COR-L47 (cell line): ENCODE data around the gene RAPGEF4.

ENCODE experiments used
- DNase-seq: peaks from one replicate; lab custom pipeline; 2025; lab: John Stamatoyannopoulos, UW

Gene RAPGEF4

GRCh38 chr2:172997031-172997430 is 261.4 kb downstream of the RAPGEF4 start:
- DNase-seq: no peak

- peak; percentile 46 for DNase-seq
Measured at GRCh38 chr2:172998547-172999272, 263.1 kb downstream of the RAPGEF4 start.

DNA sequence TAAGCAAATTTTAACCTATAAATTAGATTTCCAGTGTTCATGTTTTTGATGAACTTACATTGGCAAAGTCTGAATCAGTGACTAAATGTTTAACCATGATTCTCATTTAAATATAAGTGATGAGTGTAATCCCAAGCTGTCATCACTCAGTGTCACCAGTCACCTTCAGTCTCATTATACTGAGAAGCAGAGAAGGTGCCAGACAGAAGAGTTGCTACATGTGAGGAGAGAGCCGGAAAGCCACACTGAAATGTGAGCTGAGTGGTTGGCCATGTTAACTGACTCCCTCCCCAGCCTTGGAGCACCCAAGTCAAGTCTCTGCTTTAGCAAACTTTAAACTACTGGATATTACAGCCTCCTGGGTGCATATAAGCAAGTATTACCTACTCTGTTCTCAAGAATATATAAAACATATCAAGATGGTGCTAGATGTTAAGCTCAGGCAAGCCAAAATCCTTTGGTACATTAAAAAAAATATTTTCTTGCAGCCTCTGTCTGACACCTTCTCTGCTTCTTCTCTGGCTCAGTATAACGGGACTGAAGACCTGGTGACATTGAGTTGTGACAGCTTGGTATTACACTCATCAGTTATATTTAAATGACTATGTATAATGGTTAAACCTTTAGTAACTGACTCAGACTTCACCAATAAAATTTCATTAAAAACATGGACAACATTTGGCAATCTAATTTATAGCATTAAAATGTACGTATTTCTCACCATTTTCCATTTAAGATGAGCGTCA is 264.2 kb downstream of the RAPGEF4 start:
- no peak for DNase-seq

GRCh38 chr2:173001664-173002604 is 266.3 kb downstream of the RAPGEF4 start:
- no peak for DNase-seq

GRCh38 chr2:173002751-173003541 is 267.3 kb downstream of the RAPGEF4 start:
- no peak for DNase-seq

DNA sequence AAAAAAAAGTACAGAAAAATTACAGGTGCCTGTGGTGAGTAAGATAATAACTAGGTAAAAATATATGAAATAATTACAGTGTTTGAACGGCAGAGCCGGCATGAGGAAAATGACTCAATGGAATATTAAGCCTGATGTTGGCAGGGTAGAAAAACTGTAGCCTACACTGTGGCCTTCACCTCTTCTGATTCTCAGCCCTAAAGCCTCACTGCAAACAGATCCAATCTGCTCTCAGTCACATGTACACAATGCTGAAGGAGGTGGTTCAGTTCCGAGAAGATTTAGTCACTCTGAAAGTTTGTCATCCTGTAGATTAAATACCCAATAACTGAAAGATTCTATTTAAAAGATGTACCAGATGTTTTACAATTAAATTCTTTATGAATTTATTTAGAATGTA is 273.1 kb downstream of the RAPGEF4 start:
- DNase-seq: no peak

- DNase-seq: no peak
Measured at GRCh38 chr2:173010233-173010632, 274.6 kb downstream of the RAPGEF4 start.

DNA sequence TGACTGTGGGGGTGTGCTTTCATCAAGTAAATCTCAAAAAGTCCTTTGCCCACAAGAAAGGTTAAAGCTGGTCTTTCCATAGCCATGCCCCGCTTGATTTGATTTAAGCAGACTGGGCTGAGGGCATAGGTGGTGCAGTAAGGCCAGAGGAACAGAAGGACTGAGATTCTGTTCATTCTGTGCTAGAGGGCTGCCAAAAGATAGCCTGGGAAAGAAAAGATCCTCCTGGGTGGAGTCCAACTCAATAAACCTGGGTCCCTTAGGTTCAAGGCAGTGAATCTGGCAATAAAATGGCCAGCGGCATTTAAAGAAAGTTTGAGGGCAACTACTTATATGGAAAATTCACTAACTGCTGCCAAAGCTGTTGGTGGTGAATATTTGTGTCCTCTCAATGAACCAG is 280.8 kb downstream of the RAPGEF4 start:
- DNase-seq: no peak

- no peak for DNase-seq
Measured at GRCh38 chr2:173017646-173018420, 282.2 kb downstream of the RAPGEF4 start.

GRCh38 chr2:173019755-173020154 is 284.1 kb downstream of the RAPGEF4 start:
- DNase-seq: no peak

DNA sequence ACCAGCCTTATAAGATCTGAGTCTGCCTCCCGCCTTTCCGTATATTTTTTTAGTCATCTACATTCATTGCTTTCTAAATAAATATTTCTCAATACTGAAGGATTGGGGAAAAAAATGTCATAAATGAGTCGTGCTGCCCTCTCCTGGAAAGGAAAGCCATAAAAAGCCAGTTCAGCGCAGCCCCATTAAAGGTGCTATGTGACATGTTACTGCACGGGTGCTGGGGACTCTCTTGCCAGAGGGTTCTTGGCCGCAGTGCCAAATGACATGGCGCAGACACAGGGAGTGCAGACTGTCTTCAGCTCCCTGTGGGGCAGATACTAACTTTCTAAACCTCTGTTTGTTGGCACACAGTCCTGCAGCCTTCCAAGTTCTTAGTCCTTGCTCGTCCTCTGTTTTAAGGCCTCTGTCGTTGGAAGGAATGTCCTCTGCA is 286.3 kb downstream of the RAPGEF4 start:
- peak; percentile 3 for DNase-seq

- no peak for DNase-seq
Measured at GRCh38 chr2:173023718-173024117, 288.1 kb downstream of the RAPGEF4 start.

DNA sequence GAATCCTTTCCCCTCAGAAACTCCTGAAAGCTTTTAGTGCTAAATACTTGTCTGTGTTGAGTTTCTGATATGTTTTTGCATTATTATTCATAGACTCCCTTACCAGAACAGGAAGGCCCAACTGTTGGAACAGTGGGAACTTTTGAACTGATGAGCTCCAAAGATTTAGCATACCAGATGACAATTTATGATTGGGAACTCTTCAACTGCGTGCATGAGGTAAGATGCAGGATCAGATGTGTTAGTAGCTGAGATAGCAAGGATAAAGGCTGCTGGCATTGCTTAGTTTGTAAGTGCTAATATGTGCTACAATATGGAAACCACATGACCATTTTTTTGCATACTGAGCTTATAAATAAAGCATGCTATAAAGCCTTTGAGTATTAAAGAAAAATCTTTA is 290.8 kb downstream of the RAPGEF4 start:
- DNase-seq: no peak

- DNase-seq: peak; percentile 66
Measured at GRCh38 chr2:173027181-173028128, 291.8 kb downstream of the RAPGEF4 start.

GRCh38 chr2:173028141-173028540 is 292.5 kb downstream of the RAPGEF4 start:
- no peak for DNase-seq

- no peak for DNase-seq
Measured at GRCh38 chr2:173028671-173029070, 293.0 kb downstream of the RAPGEF4 start.

DNA sequence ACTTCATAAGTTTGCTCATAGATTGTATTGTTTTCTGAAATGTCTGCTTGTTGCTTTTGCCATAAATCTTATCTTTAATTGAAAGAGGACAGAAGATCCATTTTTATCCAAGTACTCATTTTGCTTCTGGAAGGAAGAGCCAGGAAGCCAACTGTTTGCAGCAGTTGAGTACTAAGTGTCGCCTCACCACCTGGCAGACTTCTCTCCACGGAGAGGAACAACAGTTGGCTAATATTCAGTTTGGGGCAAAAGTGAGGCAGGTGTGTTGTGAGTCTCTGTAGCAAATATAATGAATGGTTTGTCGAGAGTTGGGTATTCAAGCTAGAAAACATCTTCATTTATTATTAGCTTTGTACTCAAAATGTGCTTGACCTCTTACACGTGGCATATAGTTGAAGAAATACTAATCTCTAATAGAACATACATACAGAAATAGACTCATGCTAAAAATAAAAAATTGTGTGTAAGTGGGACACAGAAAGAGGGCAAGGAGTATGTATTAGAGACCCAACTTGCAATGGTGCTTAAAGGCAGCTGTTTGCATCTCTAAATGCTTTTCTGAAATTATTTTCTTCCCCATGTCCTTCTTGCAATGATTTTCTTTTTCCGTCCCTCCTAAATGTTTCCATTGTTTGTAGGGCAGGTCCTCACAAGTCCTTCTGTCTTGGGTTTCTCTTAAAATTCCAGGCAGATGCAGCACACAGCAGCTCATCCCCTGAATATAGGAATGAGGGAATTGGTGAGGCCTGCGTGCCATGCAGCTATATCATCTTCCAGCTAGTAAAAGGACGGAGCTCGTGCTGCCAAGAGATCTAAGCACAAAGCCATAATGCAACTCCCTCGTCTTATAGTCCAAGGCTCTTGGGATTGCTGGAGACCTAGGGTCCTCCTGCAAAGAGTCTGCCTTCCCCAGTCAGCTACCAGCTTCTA is 295.2 kb downstream of the RAPGEF4 start:
- no peak for DNase-seq

DNA sequence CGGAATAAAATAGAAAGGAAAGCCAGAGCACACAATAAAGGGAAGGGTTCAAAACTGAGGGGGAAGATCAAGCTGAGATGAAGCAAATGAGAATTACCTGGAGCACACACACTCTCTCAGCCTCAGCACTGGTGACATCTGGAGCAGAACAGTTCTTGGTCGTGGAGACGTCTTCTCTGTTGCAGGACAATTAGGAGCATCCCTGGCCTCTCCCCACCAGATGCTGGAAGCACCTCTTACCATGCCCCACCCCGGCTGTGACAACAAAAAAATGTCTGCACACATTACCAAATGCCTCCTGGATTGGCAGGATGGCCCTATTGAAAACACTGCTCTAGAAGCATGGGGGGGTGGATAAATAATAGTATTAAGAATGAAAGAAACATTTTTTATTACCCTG is 296.4 kb downstream of the RAPGEF4 start:
- DNase-seq: no peak
